ENCODE results near the gene RASAL2. TPM values are rescaled to one million over a fixed set of nuclear protein-coding genes. Genes with fewer than 3 reads are reported as not detected.
A peak's percentile ranks its signal among the peaks of the same experiment; 100 is the strongest.

The RASAL2 gene
- total and polyA plus RNA-seq, 2 donors (not counting 1 experiment from before 2014, with no cell fraction given) = 11.9 to 21.8 TPM

- no peak overlapping the region for H2AFZ ChIP-seq (ENCODE audit: low read length)
- H3K9me3 ChIP-seq (ENCODE audit: control insufficient read depth, insufficient read depth, low read depth, low read length) = no peaks in the 10 kb centered on the region
- no peak overlapping the region for H3K27ac ChIP-seq (ENCODE audit: insufficient read depth, low read length)
- no peaks in the 10 kb centered on the region for H3K4me1 ChIP-seq (ENCODE audit: control insufficient read depth, extremely low read depth, insufficient read depth, low read length)
- no peaks in the 10 kb centered on the region for H4K20me1 ChIP-seq (ENCODE audit: control insufficient read depth, extremely low read depth, insufficient read depth, low read length)
- H3K9ac ChIP-seq (ENCODE audit: insufficient read depth, low read length) = no peak overlapping the region
- peaks cover 1% of the 10 kb centered on the region for H3K79me2 ChIP-seq (ENCODE audit: control insufficient read depth, insufficient read depth, low read length)
- no peak for TF ChIP-seq EZH2 (IDR thresholded peaks at IDR 0.05; ENCODE audit: low read length, missing control alignments)
- TF ChIP-seq CTCF (conservative IDR thresholded peaks at IDR 0.05 in 1 of 2, IDR thresholded peaks at IDR 0.05 in 1 of 2; ENCODE audit: low read depth in 1 of 2, low read length in 2 of 2) = no peak
- no peak overlapping the region for H3K4me3 ChIP-seq (replicated peaks in 1 of 4; ENCODE audit: control extremely low read depth in 1 of 4, insufficient read depth in 1 of 4, low read depth in 3 of 4, low read length in 4 of 4)
- no peaks in the 10 kb centered on the region for H3K36me3 ChIP-seq (ENCODE audit: control insufficient read depth, insufficient read depth, low read length)
- no peaks in the 10 kb centered on the region for H3K27me3 ChIP-seq (ENCODE audit: control insufficient read depth, insufficient read depth, low read length)
- no peak overlapping the region for H3K4me2 ChIP-seq (ENCODE audit: extremely low read depth, insufficient read depth, low read length)
- no peak for DNase-seq (ENCODE audit: low read depth in 2 of 2)
Observed at GRCh38 chr1:178323067-178323466, 229.2 kb downstream of the RASAL2 start.

GRCh38 chr1:178324003-178324402 lies 230.1 kb downstream of the RASAL2 start:
- Histone ChIP-seq H3K27me3 (ENCODE audit: control insufficient read depth, insufficient read depth, low read length) (no peaks in the 10 kb centered on the region), H3K36me3 (ENCODE audit: control insufficient read depth, insufficient read depth, low read length) (no peaks in the 10 kb centered on the region), H3K79me2 (ENCODE audit: control insufficient read depth, insufficient read depth, low read length) (peaks cover 1% of the 10 kb centered on the region), H3K4me3 (replicated peaks in 1 of 4; ENCODE audit: control extremely low read depth in 1 of 4, insufficient read depth in 1 of 4, low read depth in 3 of 4, low read length in 4 of 4) (no peak overlapping the region), H3K9ac (ENCODE audit: insufficient read depth, low read length) (no peak overlapping the region), H3K4me2 (ENCODE audit: extremely low read depth, insufficient read depth, low read length) (no peak overlapping the region), H3K27ac (ENCODE audit: insufficient read depth, low read length) (no peak overlapping the region), H4K20me1 (ENCODE audit: control insufficient read depth, extremely low read depth, insufficient read depth, low read length) (no peaks in the 10 kb centered on the region), H3K4me1 (ENCODE audit: control insufficient read depth, extremely low read depth, insufficient read depth, low read length) (no peaks in the 10 kb centered on the region), H2AFZ (ENCODE audit: low read length) (no peak overlapping the region), H3K9me3 (ENCODE audit: control insufficient read depth, insufficient read depth, low read depth, low read length) (no peaks in the 10 kb centered on the region)
- DNase-seq (ENCODE audit: low read depth in 2 of 2) = peak in 1 of 2 donors; percentile 68
- TF ChIP-seq CTCF (conservative IDR thresholded peaks at IDR 0.05 in 1 of 2, IDR thresholded peaks at IDR 0.05 in 1 of 2; ENCODE audit: low read depth in 1 of 2, low read length in 2 of 2) = no peak

- Histone ChIP-seq H3K27ac (ENCODE audit: insufficient read depth, low read length) (no peak overlapping the region), H3K79me2 (ENCODE audit: control insufficient read depth, insufficient read depth, low read length) (no peaks in the 10 kb centered on the region), H3K4me2 (ENCODE audit: extremely low read depth, insufficient read depth, low read length) (no peak overlapping the region), H3K9ac (ENCODE audit: insufficient read depth, low read length) (no peak overlapping the region), H3K9me3 (ENCODE audit: control insufficient read depth, insufficient read depth, low read depth, low read length) (no peaks in the 10 kb centered on the region), H3K27me3 (ENCODE audit: control insufficient read depth, insufficient read depth, low read length) (no peaks in the 10 kb centered on the region), H4K20me1 (ENCODE audit: control insufficient read depth, extremely low read depth, insufficient read depth, low read length) (no peaks in the 10 kb centered on the region), H3K36me3 (ENCODE audit: control insufficient read depth, insufficient read depth, low read length) (no peaks in the 10 kb centered on the region), H2AFZ (ENCODE audit: low read length) (no peak overlapping the region), H3K4me1 (ENCODE audit: control insufficient read depth, extremely low read depth, insufficient read depth, low read length) (no peaks in the 10 kb centered on the region), H3K4me3 (replicated peaks in 1 of 4; ENCODE audit: control extremely low read depth in 1 of 4, insufficient read depth in 1 of 4, low read depth in 3 of 4, low read length in 4 of 4) (no peak overlapping the region)
- no peak for DNase-seq (ENCODE audit: low read depth in 2 of 2)
- no peak for TF ChIP-seq CTCF (conservative IDR thresholded peaks at IDR 0.05 in 1 of 2, IDR thresholded peaks at IDR 0.05 in 1 of 2; ENCODE audit: low read depth in 1 of 2, low read length in 2 of 2)
- no peak for TF ChIP-seq EZH2 (IDR thresholded peaks at IDR 0.05; ENCODE audit: low read length, missing control alignments)
Observed at GRCh38 chr1:178328728-178329127, 234.8 kb downstream of the RASAL2 start.
